NCI-H2171 (cell line): ENCODE data around the gene DLG5.
"Not testable (repeated sequence)": the region's sequence is repeated elsewhere in the genome, so short reads cannot be mapped to it uniquely, and the experiment has no call there.

Experiments used
- DNase-seq: peaks from one replicate; lab custom pipeline; 2025; lab: John Stamatoyannopoulos, UW

Gene DLG5

GRCh38 chr10:77768039-77768438, 158.5 kb downstream of the DLG5 start:
- DNase-seq = no peak

DNA sequence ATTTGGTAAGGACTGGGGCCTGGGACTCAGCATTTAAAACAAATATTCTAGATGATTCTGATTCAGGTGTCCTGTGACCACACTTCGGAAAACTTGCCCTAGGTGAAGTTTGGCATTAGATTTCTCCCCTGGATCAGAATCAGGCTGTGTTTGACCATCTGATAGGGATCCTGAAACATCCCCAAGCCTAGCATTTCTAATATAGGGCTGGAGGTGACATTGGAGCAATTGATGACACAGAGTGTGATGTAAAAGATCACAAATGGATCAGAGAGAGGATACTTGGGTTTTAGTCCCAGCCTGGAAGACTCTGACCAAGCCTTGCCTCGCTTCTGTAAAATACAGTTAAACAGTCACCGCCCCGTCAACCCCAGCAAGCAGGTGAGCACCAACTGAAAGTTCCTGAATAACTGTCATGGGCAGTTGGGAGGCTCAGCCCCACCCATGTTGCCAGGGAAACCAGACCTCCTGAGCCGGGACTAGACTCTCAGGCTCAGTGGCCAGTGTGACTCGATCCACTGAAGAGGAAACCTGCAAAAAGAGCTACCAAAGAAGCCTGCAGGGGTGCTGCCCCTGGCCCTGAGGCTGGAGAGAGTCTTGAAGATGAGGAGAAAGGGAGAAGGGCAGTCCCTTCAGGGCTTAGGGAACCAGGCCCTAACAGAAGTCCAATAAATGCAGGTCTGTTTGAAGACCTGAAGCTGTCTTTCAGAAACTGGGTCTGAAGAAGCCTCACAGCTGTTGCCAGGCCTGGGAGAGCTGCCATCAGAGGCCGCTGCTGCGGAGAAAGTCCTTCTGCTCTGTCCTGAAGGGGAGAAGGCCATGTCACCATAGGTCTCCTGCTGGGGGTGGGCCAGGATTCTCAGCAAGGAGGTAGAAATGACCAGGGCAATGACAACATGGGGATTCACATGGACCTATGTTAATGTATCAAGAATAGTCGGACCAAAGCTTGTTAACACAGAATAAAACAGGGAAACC, 162.8 kb downstream of the DLG5 start:
- DNase-seq = no peak

DNA sequence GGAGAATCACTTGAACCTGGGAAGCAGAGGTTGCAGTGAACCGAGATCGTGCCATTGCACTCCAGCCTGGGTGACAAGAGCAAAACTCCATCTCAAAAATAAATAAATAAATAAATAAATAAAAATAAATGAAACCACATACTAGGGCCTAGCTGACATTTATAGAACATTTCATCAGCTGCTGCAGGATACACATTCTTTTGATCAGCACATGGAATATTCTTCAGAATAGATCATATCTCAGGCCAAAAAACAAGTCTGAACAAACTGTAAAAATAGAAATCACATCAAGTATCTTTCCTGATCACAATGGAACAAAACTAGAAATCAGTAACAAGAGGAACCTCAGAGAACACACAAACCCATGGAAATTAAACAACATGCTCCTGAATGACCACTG, 168.1 kb downstream of the DLG5 start:
- DNase-seq = not testable (repeated sequence)

DNA sequence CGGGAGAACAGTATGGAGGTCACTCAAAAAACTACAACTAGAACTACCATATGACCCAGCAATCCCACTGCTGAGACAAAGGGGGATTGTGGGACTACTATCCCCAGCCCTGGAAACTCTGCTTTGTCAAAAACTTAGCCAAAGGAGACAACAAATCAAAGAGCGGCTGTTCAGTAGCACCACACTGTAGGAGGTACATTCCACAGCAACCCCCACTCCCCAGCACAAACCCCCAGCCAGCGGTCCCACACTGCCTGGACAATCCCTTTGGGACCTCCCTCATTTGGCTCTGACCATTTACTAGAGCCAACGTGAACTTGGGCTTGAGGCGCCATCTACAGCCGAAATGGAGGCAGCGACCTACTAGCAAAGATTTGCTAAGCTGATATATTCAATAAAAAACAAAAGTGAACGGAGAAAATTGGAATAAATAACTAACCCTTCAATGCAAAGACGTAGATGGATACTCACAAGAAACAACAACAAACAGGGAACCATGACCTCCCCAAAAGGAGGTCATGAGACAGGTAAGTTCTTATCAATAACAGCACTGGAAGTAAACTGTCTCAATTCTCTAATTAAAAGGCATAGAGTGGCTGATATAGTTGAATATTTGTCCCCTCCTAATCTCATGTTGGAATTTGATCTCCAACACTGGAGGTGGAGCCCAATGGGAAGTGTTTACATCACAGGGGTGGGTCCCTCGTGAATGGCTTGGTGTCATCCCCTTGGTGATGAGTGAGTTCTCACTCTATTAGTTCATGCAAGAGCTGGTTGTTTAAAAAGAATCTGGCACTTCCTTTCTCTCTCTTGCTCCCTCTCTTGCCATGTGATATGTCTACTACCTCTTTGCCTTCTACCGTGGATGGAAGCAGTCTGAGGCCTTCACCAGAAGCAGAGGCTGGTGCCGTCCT, 170.0 kb downstream of the DLG5 start:
- DNase-seq = no peak

GRCh38 chr10:77746047-77746707, 180.4 kb downstream of the DLG5 start:
- DNase-seq = no peak

- DNase-seq = no peak
Observed at GRCh38 chr10:77744245-77744644, 182.3 kb downstream of the DLG5 start.

DNA sequence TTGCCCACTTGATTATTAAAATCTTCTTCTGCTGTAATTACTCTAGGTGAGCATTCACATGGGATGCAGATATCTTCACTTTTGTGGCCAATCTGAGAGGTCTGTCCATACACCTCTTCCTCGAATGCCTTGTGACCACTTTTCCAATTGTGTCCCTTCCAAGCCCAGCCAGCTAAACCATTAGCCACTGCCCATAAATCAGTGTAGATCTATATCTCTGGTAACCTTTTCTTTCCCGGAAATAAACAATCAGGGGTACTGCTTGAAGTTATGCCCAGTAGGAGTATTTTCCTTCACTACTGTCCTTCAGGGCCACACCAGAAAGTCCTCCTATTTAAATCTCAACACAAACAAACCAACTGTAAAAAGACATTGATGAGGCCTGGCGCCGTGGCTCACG, 184.4 kb downstream of the DLG5 start:
- DNase-seq = no peak

- no peak for DNase-seq
Observed at GRCh38 chr10:77741746-77742145, 184.8 kb downstream of the DLG5 start.
